ENCODE data around the gene NXPH2.

Gene NXPH2

DNA sequence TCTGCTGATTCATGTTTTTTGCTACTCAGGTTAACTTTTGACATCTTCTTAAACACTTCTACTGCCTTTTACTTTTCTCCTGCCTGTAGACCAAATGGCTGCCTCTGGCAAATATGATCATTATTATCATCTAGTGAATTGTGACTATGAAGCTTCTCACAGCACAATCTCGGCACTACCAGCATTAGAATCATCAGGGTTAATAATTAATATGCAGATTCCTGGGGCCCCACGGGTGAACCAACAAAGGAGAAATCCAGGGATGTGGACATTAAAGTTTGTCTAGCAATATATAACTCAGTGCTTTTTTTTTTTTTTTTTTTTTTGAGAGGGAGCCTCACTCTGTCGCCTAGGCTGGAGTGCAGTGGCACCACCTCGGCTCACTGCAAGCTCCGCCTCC is 142.5 kb downstream of the NXPH2 start:
- no peak for DNase-seq (ENCODE audit: low read depth in 2 of 2)

DNA sequence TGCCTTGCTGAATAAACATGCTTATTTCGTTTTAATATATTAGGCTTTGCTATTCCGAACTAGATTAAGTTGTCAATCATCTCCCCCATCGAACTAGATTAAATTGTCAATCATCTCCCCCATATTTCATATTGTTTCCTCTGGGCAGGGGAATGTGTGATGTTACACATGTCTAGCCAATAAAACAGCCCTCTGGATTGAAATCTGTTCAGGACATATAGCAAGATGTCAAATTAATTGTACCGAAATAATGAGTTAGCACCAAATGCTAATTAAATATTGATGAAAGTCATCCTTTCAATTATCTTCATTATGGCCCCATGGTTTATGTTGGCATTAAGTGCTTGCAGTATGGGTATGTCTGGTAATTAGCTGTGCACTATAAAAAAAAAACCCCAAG is 143.1 kb downstream of the NXPH2 start:
- no peak for DNase-seq (ENCODE audit: low read depth in 2 of 2)

DNA sequence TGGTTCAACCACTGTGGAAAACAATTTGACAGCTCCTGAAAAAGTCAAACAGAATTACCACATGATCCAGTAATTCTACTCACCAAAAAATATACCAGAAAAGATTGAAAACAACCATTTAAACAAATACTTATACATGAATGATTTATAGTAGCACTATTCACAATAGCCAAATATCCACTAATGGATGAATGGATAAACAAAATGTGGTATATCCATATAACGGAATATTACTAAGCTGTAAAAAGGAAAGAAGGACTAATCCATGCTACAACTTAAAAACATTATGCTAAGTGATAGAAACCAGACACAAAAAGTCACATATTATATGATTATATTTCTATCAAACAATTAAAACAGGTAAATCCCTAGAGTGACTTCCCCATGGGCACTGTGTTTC is 147.1 kb downstream of the NXPH2 start:
- DNase-seq (ENCODE audit: low read depth in 2 of 2) = no peak

DNA sequence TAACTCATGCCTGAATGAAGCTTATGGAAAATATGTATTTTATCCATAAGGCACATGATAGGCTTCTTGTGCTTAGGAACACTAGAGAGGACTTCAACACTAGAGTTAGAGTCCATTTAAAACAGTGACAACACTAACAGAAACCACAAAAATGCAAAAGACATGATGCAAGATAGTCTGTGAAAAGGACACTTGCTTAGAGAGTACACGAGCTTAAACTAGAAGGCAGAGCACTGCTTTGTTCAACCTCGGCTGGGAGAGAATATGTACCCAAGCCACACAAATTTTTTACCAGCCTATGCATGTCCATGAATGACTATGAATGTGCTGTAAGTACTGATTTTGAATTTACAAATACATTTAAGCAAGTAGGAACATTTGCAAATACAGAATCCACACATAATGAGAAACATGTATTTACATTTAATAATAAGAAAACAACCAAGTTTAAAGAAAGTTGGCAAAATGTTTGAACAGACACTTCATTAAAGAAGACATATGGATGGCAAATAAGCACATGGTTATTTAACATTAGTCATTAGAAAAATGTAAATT is 148.0 kb downstream of the NXPH2 start:
- DNase-seq (ENCODE audit: low read depth in 2 of 2) = no peak

DNA sequence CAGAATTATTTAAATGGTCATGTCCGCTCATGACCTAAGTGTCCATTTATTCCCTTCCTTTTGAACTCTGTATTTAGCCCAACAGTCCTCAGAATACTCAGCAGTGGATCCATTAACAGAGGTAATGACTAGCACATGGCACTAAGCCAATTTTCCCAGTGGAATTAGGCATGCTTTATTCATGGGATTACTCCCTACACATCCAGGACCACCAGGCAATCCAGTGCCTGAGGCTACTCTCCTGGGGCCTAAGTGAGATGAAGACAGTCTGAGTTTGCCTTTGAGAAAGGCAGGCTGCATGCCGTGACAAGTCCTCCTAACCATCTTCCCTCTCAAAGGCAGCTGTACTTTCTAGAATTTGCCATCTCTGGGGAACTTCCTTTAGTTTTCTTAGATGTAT is 150.0 kb downstream of the NXPH2 start:
- DNase-seq (ENCODE audit: low read depth in 2 of 2) = no peak

DNA sequence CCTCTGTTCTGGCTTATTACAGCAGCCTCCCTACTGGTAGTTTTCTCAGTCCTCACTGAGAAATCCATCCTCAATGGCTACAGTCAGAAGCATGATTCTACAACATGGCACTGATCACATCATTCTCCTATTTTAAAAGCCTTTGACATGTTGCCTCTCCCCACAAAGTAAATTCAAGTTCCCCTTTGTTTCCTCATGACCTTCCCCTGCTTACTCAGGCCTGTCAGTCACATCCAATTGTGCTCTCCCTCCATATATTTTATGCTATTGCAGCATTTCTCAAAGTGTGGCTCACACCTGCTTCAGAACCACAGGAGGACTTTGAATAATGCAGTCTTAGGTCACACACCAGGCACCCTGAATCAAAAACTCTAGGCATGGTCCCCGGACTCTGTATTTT is 154.0 kb downstream of the NXPH2 start:
- DNase-seq (ENCODE audit: low read depth in 2 of 2) = no peak

DNA sequence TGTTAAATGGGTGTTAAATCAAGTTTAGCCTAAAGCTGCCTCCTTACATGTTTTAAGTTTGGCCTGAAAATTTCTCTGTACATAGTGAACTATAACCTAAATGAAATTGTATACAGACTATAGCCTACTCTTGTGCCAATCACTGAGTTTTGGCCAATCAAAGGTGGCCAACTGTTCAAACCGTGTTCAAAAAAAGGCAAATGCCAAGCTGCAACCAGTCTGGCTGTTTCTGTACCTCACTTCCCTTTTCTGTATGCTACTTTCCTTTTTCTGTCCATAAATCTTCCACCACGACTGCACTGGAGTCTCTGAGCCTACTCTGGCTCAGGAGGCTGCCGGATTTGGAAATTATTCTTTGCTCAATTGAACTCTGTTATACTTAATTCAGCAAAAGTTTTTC is 157.6 kb downstream of the NXPH2 start:
- DNase-seq (ENCODE audit: low read depth in 2 of 2) = no peak

DNA sequence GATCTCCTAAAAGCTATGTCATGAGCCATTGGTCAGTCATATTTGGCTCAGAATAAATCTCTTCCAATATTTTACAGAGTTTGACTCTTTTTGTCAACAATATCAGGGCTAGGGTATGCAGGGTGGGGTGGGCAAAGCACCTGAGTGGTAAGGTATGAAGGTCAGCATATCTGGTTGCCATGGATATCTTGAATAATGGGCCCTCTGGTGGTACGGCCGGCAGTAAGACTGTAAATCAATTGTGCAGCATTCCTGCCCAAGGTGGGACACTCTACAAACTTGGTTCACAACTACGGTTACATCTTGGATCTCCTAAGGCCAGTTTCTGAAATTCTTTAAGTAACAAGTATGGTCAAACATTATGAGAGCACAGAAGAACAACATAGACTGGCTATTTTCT is 159.1 kb downstream of the NXPH2 start:
- DNase-seq (ENCODE audit: low read depth in 2 of 2) = no peak

DNA sequence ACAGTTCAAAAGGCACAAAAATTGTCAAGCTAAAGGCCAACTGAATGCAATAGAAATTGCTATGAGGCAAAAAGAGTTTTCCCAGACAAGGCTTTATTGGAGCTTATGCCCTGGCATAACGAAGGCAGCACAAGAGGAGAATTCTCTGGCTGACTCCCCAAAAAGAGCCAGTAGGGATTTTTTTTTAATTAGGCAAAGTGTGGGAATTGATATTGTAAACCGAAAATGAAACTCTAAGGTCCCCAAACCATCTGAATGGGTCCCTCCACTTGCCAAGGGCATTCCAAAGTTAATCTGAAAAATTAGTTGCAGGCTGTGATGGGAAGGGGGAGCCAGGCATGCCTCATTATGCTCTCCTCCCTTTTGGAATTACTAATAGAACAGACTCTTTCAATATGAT is 159.8 kb downstream of the NXPH2 start:
- DNase-seq (ENCODE audit: low read depth in 2 of 2) = no peak

Data from fibroblast of skin of left biceps (primary cell).